ENCODE results near the gene TGFBR3.
"Not testable (repeated sequence)": the region's sequence is repeated elsewhere in the genome, so short reads cannot be mapped to it uniquely, and the experiment has no call there.

Gene TGFBR3

DNA sequence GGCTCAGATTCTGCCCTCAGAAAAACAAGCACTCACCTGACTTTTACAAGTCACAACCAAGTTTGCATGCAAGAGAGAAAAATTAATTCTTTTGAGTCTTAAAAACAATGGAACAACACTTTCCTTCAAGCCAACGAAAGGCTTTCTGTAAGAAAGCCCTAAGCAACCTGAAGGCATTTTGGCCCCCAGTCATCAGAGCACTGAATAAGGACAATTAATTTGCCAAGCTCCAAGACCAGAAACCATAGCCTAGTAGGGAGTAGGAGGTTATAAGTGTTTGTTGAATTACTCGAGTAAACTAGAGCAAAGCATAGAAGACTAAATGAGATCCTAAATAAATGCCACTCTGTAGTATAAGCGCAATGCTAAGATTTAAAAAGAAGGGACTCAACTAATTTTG, 4.7 kb downstream of the TGFBR3 start:
- DNase-seq = no peak

DNA sequence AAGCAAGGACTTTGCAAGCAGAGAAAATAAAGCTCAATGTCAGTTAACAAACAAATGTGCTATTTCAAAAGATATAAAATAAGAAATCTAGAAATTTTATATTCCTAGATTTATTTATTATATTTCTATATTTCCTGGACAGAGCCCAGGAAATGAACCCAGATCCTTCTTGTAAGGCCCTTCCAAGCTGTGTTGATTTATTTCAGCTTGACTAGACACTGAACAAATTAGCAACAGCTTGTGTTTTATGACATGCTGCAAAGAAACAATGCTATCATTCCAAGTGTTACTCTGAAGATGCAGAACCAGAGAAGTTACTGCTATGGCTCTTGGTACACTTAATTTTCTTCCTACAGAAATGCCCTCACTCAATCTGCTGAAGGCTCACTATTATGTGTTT, 6.2 kb downstream of the TGFBR3 start:
- DNase-seq = no peak

GRCh38 chr1:91877574-91878208, 8.3 kb downstream of the TGFBR3 start:
- no peak for DNase-seq

DNA sequence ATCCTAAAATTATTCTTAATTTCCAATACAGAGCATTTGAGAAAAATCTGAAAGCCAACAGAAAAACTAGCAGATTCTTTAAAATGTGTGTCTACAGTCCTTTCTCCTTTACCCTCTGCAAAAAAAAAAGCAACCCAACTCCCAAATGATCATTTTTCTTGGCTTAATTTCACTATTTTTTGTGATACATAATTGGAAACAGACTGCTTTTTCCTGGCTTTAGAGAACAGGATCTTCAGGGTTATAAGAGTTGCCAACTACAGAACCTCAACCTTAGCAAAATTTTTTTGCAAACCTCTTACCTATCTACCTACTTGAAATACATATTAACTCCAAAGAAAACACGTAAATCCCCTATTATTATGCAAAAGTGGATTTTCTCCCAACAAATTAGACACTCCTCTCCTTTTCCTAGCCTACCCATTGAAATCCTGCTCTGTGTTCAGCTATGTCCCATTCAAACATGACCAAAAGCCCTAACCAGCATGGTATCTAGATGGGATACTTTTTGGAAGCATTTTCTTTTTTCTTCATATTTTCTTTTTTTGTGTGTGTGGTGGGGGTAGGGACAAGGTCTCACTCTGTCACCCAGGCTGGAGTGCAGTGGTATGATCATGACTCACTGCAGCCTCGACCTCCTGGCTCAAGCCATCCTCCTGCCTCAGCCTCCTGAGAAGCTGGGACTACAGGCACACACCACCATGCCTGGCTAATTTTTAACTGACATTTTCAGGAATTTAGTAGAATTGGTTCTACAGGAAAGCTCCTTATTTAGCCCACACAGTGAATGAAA, 9.0 kb downstream of the TGFBR3 start:
- no peak for DNase-seq

- no peak for DNase-seq
Measured at GRCh38 chr1:91876040-91876470, 9.9 kb downstream of the TGFBR3 start.

DNA sequence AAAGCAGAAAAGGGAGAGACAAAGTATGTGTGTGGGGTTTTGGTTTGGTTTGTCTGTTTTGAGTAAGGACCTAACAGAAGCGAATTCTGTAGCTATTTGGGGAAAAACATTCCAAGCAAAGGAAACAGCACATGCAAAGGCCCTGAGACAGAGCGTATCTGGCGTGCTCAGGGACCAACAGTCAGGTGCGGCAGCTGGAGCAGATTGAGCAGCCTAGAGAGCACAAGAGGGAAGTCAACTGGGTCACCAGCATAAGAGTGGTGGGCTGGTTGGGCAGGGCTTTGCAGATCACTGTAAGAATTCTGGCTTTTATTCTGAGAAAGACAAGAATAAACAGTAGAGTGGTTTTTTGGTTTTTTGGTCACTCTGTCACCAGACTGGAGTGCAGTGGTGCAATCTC, 11.8 kb downstream of the TGFBR3 start:
- DNase-seq = no peak

DNA sequence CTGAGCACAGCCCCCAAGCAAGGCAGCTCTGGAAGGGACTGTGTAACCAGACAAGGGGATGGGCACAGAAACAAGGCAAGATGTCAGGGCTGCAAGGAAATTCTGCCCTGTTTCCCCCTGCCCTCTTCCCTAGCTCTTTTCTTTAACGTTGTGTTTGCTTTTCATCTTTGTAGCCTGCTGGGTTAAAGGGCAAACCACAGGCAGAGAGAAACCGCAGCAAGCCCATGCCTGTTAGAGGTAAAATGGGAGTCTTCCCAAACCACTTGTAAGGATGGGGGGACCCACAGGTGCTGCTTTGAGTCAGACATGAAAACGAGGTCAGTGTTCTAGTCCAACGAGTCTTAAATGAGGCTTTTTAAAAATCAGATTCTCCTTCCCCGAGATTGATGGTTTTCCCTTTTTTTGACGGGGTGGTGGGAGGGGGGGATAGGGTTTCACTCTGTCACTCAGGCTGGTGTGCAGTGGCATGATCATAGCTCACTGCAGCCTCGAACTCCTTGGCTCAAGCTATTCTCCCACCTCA, 13.3 kb downstream of the TGFBR3 start:
- DNase-seq = no peak

GRCh38 chr1:91872000-91872399, 14.0 kb downstream of the TGFBR3 start:
- DNase-seq = no peak

- DNase-seq = no peak
Measured at GRCh38 chr1:91870322-91870721, 15.6 kb downstream of the TGFBR3 start.

- no peak for DNase-seq
Measured at GRCh38 chr1:91866425-91866824, 19.5 kb downstream of the TGFBR3 start.

- no peak for DNase-seq
Measured at GRCh38 chr1:91864017-91864700, 21.8 kb downstream of the TGFBR3 start.

- no peak for DNase-seq
Measured at GRCh38 chr1:91863498-91863897, 22.5 kb downstream of the TGFBR3 start.

- DNase-seq = no peak
Measured at GRCh38 chr1:91862120-91862519, 23.8 kb downstream of the TGFBR3 start.

- no peak for DNase-seq
Measured at GRCh38 chr1:91857557-91858239, 28.3 kb downstream of the TGFBR3 start.

- no peak for DNase-seq
Measured at GRCh38 chr1:91856996-91857395, 29.0 kb downstream of the TGFBR3 start.

- DNase-seq = no peak
Measured at GRCh38 chr1:91854852-91855534, 31.0 kb downstream of the TGFBR3 start.

DNA sequence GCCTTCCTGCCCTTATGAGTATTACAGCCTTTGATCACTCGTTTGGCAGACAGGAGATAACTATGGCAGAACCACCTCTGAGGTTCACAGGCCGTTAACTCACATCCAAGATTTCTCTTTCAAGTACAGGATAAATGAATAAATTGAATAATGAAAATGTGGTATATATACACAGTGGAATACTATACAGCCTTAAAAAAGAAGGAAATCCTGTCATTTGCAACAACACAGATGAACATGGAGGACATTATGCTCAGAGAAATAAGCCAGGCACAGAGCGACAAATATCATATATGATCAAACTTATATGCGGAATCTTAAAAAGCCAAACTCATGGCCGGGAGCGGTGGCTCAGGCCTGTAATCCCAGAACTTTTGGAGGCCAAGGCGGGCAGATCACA, 32.6 kb downstream of the TGFBR3 start:
- no peak for DNase-seq

DNA sequence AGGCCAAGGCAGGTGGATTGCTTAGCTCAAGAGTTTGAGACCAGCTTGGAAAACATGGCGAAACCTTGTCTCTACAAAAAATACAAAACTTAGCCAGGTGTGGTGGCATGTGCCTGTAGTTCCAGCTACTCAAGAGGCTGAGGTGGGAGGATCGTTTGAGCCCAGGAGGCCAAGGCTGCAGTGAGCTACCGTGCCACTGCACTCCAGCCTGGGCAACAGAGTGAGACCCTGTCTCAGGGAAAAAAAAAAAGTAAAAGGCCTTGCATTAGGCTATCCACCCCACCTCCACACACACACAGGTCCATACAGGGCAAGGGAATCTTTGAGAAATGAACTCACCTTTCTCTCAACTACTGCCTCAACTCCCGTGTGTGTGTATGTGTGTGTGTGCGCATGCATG, 33.9 kb downstream of the TGFBR3 start:
- DNase-seq = not testable (repeated sequence)

DNA sequence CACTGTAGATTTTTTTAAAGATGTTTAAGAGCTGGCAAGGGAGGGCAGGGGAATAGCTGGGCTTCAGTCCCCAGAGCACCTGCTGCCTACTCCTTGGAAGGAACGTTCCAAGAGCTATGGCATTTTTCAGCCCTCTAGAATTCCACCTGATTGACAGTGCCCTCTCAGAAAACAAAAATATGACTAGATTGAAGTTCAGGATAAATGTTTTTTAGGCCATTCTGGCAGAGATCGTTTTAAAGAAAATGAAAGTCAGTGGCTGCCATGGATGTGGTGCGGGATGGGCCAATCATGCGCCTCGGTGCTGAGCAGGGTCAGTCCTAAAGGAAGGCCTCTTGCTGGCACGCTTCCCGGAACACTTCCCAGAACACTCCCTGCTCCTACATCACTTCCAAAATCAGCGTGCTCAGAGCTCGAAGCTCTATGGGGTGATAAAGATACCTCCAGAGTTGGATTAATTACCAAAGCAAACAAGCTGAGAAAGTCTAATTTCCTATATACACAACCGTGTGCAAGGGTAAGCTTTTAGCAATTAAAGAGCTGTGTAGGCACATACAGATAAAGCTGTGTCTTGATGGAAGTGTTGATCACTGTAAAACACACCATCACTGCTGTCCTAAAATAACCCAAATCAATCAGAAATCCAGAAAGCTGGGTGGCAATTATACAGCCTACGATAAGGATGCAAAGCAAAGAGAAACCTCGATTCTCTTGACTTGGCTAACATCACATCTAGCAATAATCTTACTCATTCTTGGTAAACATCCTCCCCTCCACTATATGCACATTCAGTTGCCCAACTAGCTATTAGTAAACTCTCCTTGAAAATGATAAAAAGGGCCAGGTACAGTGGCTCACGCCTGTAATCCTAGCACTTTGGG, 34.6 kb downstream of the TGFBR3 start:
- DNase-seq = no peak

GRCh38 chr1:91850708-91851107, 35.2 kb downstream of the TGFBR3 start:
- DNase-seq = no peak

DNA sequence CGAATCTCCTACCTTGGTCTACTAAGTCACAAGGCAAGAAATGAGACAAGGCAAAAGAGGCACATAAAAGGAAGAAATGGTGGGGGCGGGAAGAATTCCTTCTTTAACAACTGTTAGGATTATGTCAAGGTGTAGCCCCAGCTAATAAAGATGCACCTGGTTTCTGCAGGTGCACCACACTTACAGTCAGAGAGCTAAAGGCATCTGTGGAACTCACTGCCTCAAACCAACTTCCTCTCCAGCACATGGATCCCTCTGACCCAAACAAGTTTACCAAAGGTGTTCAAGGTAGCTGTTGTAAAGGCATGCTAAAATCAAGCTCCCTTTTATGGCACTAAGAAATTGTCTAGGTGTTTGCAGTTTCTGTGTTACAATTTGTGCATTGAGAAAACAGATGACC, 38.1 kb downstream of the TGFBR3 start:
- DNase-seq = no peak

DNA sequence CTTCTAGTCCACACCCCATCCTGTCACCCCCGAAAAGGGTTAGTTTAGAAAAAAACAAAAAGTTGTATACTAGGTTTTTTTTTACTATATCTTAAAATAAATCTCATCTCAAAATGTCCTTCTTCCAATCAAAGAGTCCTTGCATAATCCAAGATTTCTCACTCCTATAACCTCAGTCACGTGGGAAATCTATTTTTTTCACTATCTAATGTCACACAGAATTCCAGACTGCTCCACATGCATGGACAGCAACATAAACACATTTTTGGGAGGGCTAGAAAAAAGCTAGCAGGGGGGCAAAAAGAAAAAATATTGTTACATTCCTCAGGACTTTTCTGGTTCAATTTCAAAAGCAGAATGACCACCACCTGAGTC, 39.3 kb downstream of the TGFBR3 start:
- DNase-seq = no peak

Measured in cortex of kidney (tissue), 1 donor.